Measurements from ENCODE around the gene CAND2. TPM values are rescaled to one million over a fixed set of nuclear protein-coding genes. Genes with fewer than 3 reads are reported as not detected.

CAND2 gene
- total RNA-seq, 1 donor from 2014 or later, result 1.2 TPM

GRCh38 chr3:12807066-12807465, 10.6 kb downstream of the CAND2 start:
- DNase-seq (ENCODE audit: low read depth in 2 of 2), result no peak

GRCh38 chr3:12807601-12808359, 11.3 kb downstream of the CAND2 start:
- no peak for DNase-seq (ENCODE audit: low read depth in 2 of 2)

- no peak for DNase-seq (ENCODE audit: low read depth in 2 of 2)
Observed at GRCh38 chr3:12808587-12808986, 12.1 kb downstream of the CAND2 start.

- no peak for DNase-seq (ENCODE audit: low read depth in 2 of 2)
Observed at GRCh38 chr3:12809001-12809400, 12.5 kb downstream of the CAND2 start.

GRCh38 chr3:12809435-12809834, 13.0 kb downstream of the CAND2 start:
- DNase-seq (ENCODE audit: low read depth in 2 of 2), result no peak

GRCh38 chr3:12810013-12810780, 13.7 kb downstream of the CAND2 start:
- DNase-seq (ENCODE audit: low read depth in 2 of 2), result peak; percentile 73 to 95

GRCh38 chr3:12810961-12811360, 14.5 kb downstream of the CAND2 start:
- DNase-seq (ENCODE audit: low read depth in 2 of 2), result no peak

- no peak for DNase-seq (ENCODE audit: low read depth in 2 of 2)
Observed at GRCh38 chr3:12812812-12813211, 16.3 kb downstream of the CAND2 start.

GRCh38 chr3:12813967-12814366, 17.5 kb downstream of the CAND2 start:
- no peak for DNase-seq (ENCODE audit: low read depth in 2 of 2)

- no peak for DNase-seq (ENCODE audit: low read depth in 2 of 2)
Observed at GRCh38 chr3:12815078-12815477, 18.6 kb downstream of the CAND2 start.

- no peak for DNase-seq (ENCODE audit: low read depth in 2 of 2)
Observed at GRCh38 chr3:12815719-12816118, 19.2 kb downstream of the CAND2 start.

- DNase-seq (ENCODE audit: low read depth in 2 of 2), result no peak
Observed at GRCh38 chr3:12816521-12817342, 20.3 kb downstream of the CAND2 start.

GRCh38 chr3:12817343-12817710, 20.8 kb downstream of the CAND2 start:
- DNase-seq (ENCODE audit: low read depth in 2 of 2), result no peak

GRCh38 chr3:12818273-12818672, 21.8 kb downstream of the CAND2 start:
- DNase-seq (ENCODE audit: low read depth in 2 of 2), result no peak

- no peak for DNase-seq (ENCODE audit: low read depth in 2 of 2)
Observed at GRCh38 chr3:12818773-12819172, 22.3 kb downstream of the CAND2 start.

GRCh38 chr3:12822725-12823373, 26.4 kb downstream of the CAND2 start:
- DNase-seq (ENCODE audit: low read depth in 2 of 2), result peak in 1 of 2 donors; percentile 32

GRCh38 chr3:12824299-12824698, 27.8 kb downstream of the CAND2 start:
- DNase-seq (ENCODE audit: low read depth in 2 of 2), result no peak

- DNase-seq (ENCODE audit: low read depth in 2 of 2), result no peak
Observed at GRCh38 chr3:12825156-12825555, 28.7 kb downstream of the CAND2 start.

GRCh38 chr3:12828751-12829150, 32.3 kb downstream of the CAND2 start:
- DNase-seq (ENCODE audit: low read depth in 2 of 2), result no peak

- no peak for DNase-seq (ENCODE audit: low read depth in 2 of 2)
Observed at GRCh38 chr3:12829404-12829803, 32.9 kb downstream of the CAND2 start.
